GM12878 (cell line): ENCODE results near the gene DNMT3A.

Experiments used
- ATF2 ChIP-seq: IDR thresholded peaks from 2 replicates; pipeline ENCODE4 v1.6.1; 2012; ENCODE audit warnings: low read length, inconsistent platforms
- CTCF ChIP-seq, 3 experiments: IDR thresholded peaks in 2 of 3; conservative IDR thresholded peaks in 1 of 3; 2 replicates each; pipeline ENCODE4 v1.5.1; 2011; ENCODE audit warnings: low read depth in 3 of 3, low read length in 3 of 3, mild to moderate bottlenecking in 3 of 3, control low read depth in 2 of 3, moderate library complexity in 2 of 3, inconsistent platforms in 1 of 3, mixed read lengths in 1 of 3; ENCODE audit not compliant: control insufficient read depth in 2 of 3, insufficient read depth in 1 of 3; ENCODE audit errors: extremely low read depth in 1 of 3
- E2F8 ChIP-seq: fragments of 450-650 bp; IDR thresholded peaks from 2 replicates; pipeline ENCODE4 v1.6.1; 2018; ENCODE audit warnings: mild to moderate bottlenecking, low read depth, moderate library complexity; ENCODE audit not compliant: partially characterized antibody
- MAX ChIP-seq: IDR thresholded peaks from 2 replicates; pipeline ENCODE4 v1.6.1; 2012; ENCODE audit warnings: low read depth, low read length, improper control_type of control experiment
- POLR2A ChIP-seq: IDR thresholded peaks from 2 replicates; pipeline ENCODE4 v1.6.1; 2011; ENCODE audit warnings: low read depth, mild to moderate bottlenecking, low read length
- RAD21 ChIP-seq: IDR thresholded peaks from 2 replicates; pipeline ENCODE4 v1.6.1; 2011; ENCODE audit warnings: mild to moderate bottlenecking, low read depth, low read length, moderate library complexity; ENCODE audit not compliant: insufficient read depth
- ZNF274 ChIP-seq: IDR thresholded peaks from one replicate; pipeline ENCODE4 v1.8.0; 2011; ENCODE audit not compliant: insufficient read length, insufficient read depth

- TF ChIP-seq E2F8 (no peak), MAX (no peak), CTCF (IDR thresholded peaks at IDR 0.05 in 2 of 3, conservative IDR thresholded peaks at IDR 0.05 in 1 of 3; ENCODE audit: control insufficient read depth in 2 of 3, extremely low read depth in 1 of 3, insufficient read depth in 1 of 3, low read depth in 3 of 3, low read length in 3 of 3) (no peak), POLR2A (no peak), RAD21 (no peak), ZNF274 (no peak), ATF2 (no peak)
Measured at GRCh38 chr2:25334482-25334881, 7.2 kb downstream of the DNMT3A start.
